ENCODE results near the gene MT1B.
"Not testable (repeated sequence)": the region's sequence is repeated elsewhere in the genome, so short reads cannot be mapped to it uniquely, and the experiment has no call there.

Gene MT1B

GRCh38 chr16:56618138-56618537, 33.5 kb upstream of the MT1B start:
- no peak for DNase-seq (ENCODE audit: insufficient read length, low spot score)
- FAIRE-seq, result no peak

- FAIRE-seq (no peak), DNase-seq (ENCODE audit: insufficient read length, low spot score) (no peak)
These were observed 31.3 kb upstream of the MT1B start for GRCh38 chr16:56620339-56620897.

GRCh38 chr16:56621665-56622445, 29.8 kb upstream of the MT1B start:
- not testable (repeated sequence) for FAIRE-seq; DNase-seq (ENCODE audit: insufficient read length, low spot score)

- FAIRE-seq, result not testable (repeated sequence)
These were observed 28.5 kb upstream of the MT1B start for GRCh38 chr16:56623184-56623583.

GRCh38 chr16:56623637-56624036, 28.0 kb upstream of the MT1B start:
- FAIRE-seq, result no peak
- DNase-seq (ENCODE audit: insufficient read length, low spot score), result no peak

More at GRCh38 chr16:56623184-56623583, 28.5 kb upstream of the MT1B start:
- DNase-seq (ENCODE audit: insufficient read length, low spot score), result not testable (repeated sequence)

- no peak for DNase-seq (ENCODE audit: insufficient read length, low spot score)
- FAIRE-seq, result no peak
These were observed 26.3 kb upstream of the MT1B start, which contains the start of gene MT1E for GRCh38 chr16:56625140-56625942. Gene MT1E, plus strand, starts transcription at chr16:56625781. Its CDS starts 71 bp downstream, at chr16:56625852.

- DNase-seq (ENCODE audit: insufficient read length, low spot score), result no peak
- no peak for FAIRE-seq
These were observed 25.6 kb upstream of the MT1B start for GRCh38 chr16:56625943-56626654.

GRCh38 chr16:56626685-56627084, 25.0 kb upstream of the MT1B start:
- FAIRE-seq, result no peak
- DNase-seq (ENCODE audit: insufficient read length, low spot score), result no peak

- FAIRE-seq, result no peak
- DNase-seq (ENCODE audit: insufficient read length, low spot score), result no peak
These were observed 23.0 kb upstream of the MT1B start for GRCh38 chr16:56628486-56629350.

- FAIRE-seq, result no peak
- no peak for DNase-seq (ENCODE audit: insufficient read length, low spot score)
These were observed 22.2 kb upstream of the MT1B start for GRCh38 chr16:56629531-56629930.

- peak; percentile 62 for DNase-seq (ENCODE audit: insufficient read length, low spot score)
- FAIRE-seq, result peak; percentile 86
These were observed 21.6 kb upstream of the MT1B start for GRCh38 chr16:56630134-56630533.

GRCh38 chr16:56631197-56631596, 20.5 kb upstream of the MT1B start:
- FAIRE-seq (no peak), DNase-seq (ENCODE audit: insufficient read length, low spot score) (no peak)

GRCh38 chr16:56631832-56632155, 19.9 kb upstream of the MT1B start:
- FAIRE-seq, result no peak
- DNase-seq (ENCODE audit: insufficient read length, low spot score), result no peak

- no peak for FAIRE-seq
- DNase-seq (ENCODE audit: insufficient read length, low spot score), result no peak
These were observed 19.4 kb upstream of the MT1B start, which contains the start of gene MT1M for GRCh38 chr16:56632156-56632847. Gene MT1M, plus strand, starts transcription at chr16:56632659. Its CDS starts 73 bp downstream, at chr16:56632732.

GRCh38 chr16:56632848-56633365, 18.8 kb upstream of the MT1B start:
- DNase-seq (ENCODE audit: insufficient read length, low spot score), result no peak
- FAIRE-seq, result no peak

- DNase-seq (ENCODE audit: insufficient read length, low spot score) (no peak), FAIRE-seq (no peak)
These were observed 18.2 kb upstream of the MT1B start for GRCh38 chr16:56633535-56633934.

- no peak for FAIRE-seq
- no peak for DNase-seq (ENCODE audit: insufficient read length, low spot score)
These were observed 16.8 kb upstream of the MT1B start for GRCh38 chr16:56634715-56635440.

- FAIRE-seq, result no peak
- DNase-seq (ENCODE audit: insufficient read length, low spot score), result no peak
These were observed 16.2 kb upstream of the MT1B start for GRCh38 chr16:56635441-56635967.

All from GM19239 (cell line).